KMS-11 (cell line): ENCODE data around the gene SUPT3H.

Source experiments
- H2AFZ ChIP-seq: fragments of 200-600 bp; sonication (generic); 2 replicates; pipeline ENCODE4 v1.6.1; 2016; ENCODE audit warnings: antibody characterized with exemption, mixed run types, low read depth
- H3K27ac ChIP-seq: fragments of 200-600 bp; sonication (generic); 2 replicates; pipeline ENCODE4 v1.6.1; 2016; ENCODE audit warnings: mild to moderate bottlenecking, mixed run types
- H3K27me3 ChIP-seq: fragments of 200-600 bp; sonication (generic); 2 replicates; pipeline ENCODE4 v1.6.1; 2017; ENCODE audit warnings: mild to moderate bottlenecking, low read depth, mixed run types, moderate library complexity; ENCODE audit not compliant: insufficient read depth
- H3K36me3 ChIP-seq: fragments of 200-600 bp; sonication (generic); 2 replicates; pipeline ENCODE4 v1.6.1; 2017; ENCODE audit warnings: mild to moderate bottlenecking, mixed run types; ENCODE audit not compliant: insufficient read depth
- H3K4me1 ChIP-seq: fragments of 200-600 bp; sonication (generic); 2 replicates; pipeline ENCODE4 v1.6.1; 2016; ENCODE audit warnings: mild to moderate bottlenecking, low read depth, mixed run types; ENCODE audit not compliant: poor library complexity, severe bottlenecking
- H3K4me2 ChIP-seq: fragments of 200-600 bp; sonication (generic); 2 replicates; pipeline ENCODE4 v1.7.0; 2016; ENCODE audit warnings: mild to moderate bottlenecking, mixed run types
- H3K4me3 ChIP-seq: fragments of 200-600 bp; sonication (generic); IDR thresholded peaks from 2 replicates; pipeline ENCODE4 v1.6.1; 2017; ENCODE audit warnings: low read depth, low read length, mixed read lengths; ENCODE audit not compliant: insufficient read depth
- H3K79me2 ChIP-seq: fragments of 200-600 bp; sonication (generic); 2 replicates; pipeline ENCODE4 v1.6.1; 2016; ENCODE audit warnings: low read depth, mixed run types; ENCODE audit not compliant: insufficient read depth
- H3K9ac ChIP-seq: fragments of 200-600 bp; sonication (generic); 2 replicates; pipeline ENCODE4 v1.6.1; 2016; ENCODE audit warnings: mild to moderate bottlenecking, mixed run types
- H4K20me1 ChIP-seq: fragments of 200-600 bp; sonication (generic); 2 replicates; pipeline ENCODE4 v1.6.1; 2016; ENCODE audit warnings: mild to moderate bottlenecking, mixed run types; ENCODE audit not compliant: insufficient read depth
- TF ChIP-seq, protein P1 (sequence below): fragments of 200-600 bp; sonication (generic); conservative IDR thresholded peaks from 2 replicates; pipeline ENCODE4 v1.6.1; 2017; ENCODE audit warnings: low read depth, mild to moderate bottlenecking, antibody characterized with exemption, low read length, moderate library complexity, mixed read lengths

Gene SUPT3H

GRCh38 chr6:44820321-44820720 lies 557.4 kb downstream of the SUPT3H start:
- Histone ChIP-seq H3K4me3 (no peak overlapping the region), H2AFZ (no peak overlapping the region), H3K4me2 (no peak overlapping the region), H4K20me1 (no peaks in the 10 kb centered on the region), H3K9ac (no peak overlapping the region), H3K79me2 (no peaks in the 10 kb centered on the region), H3K27ac (no peak overlapping the region), H3K36me3 (no peaks in the 10 kb centered on the region), H3K4me1 (no peaks in the 10 kb centered on the region), H3K27me3 (no peaks in the 10 kb centered on the region)
- TF ChIP-seq, protein P1, sequence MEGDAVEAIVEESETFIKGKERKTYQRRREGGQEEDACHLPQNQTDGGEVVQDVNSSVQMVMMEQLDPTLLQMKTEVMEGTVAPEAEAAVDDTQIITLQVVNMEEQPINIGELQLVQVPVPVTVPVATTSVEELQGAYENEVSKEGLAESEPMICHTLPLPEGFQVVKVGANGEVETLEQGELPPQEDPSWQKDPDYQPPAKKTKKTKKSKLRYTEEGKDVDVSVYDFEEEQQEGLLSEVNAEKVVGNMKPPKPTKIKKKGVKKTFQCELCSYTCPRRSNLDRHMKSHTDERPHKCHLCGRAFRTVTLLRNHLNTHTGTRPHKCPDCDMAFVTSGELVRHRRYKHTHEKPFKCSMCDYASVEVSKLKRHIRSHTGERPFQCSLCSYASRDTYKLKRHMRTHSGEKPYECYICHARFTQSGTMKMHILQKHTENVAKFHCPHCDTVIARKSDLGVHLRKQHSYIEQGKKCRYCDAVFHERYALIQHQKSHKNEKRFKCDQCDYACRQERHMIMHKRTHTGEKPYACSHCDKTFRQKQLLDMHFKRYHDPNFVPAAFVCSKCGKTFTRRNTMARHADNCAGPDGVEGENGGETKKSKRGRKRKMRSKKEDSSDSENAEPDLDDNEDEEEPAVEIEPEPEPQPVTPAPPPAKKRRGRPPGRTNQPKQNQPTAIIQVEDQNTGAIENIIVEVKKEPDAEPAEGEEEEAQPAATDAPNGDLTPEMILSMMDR, result no peak

GRCh38 chr6:44811456-44811855 lies 566.3 kb downstream of the SUPT3H start:
- Histone ChIP-seq H4K20me1 (no peaks in the 10 kb centered on the region), H3K4me2 (no peak overlapping the region), H3K4me3 (no peak overlapping the region), H3K36me3 (no peaks in the 10 kb centered on the region), H3K27ac (no peak overlapping the region), H3K4me1 (no peaks in the 10 kb centered on the region), H2AFZ (no peak overlapping the region), H3K9ac (no peak overlapping the region), H3K79me2 (no peaks in the 10 kb centered on the region), H3K27me3 (no peaks in the 10 kb centered on the region)
- TF ChIP-seq, protein P1, result no peak

DNA sequence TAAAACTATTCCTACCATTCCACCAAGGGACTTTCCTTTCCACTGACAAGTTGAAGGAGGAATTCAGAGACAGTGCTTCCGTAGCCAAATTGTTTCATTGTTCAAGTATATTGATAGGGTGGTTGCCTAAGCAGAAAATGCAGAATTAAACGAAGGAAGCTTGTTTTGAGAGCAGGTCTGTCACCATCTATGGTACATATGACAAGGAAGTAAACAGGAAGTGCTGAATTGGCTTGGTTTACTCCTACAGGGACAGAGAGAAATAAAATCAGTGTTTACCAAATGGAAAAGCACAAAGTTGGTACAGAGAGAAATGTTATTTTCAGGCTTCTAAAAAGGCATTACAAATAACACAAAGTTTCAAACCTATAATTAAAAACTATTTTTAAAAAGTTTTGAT lies 568.5 kb downstream of the SUPT3H start:
- TF ChIP-seq, protein P1, result no peak
- no peak overlapping the region for H3K4me2 ChIP-seq
- H3K27me3 ChIP-seq, result no peaks in the 10 kb centered on the region

DNA sequence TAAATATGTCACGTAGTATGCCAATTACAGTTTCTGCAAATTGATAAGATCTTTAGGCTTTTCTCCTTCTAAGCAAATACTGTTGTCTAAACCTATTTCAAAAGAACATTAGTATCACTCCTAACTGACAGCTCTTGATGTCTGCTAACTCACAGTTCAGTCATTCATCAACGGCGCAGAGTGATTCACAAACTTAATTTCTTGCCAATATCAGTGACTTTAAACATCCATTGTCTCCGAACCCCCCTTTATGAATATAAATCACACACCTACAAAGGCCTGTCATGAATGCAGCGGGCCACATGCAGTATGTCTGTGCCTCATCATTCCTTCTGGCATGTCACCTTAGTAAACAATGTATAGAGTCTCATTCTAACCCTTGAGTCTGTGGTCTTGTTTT lies 569.6 kb downstream of the SUPT3H start:
- no peak overlapping the region for H2AFZ ChIP-seq
- TF ChIP-seq, protein P1, result no peak
- H3K79me2 ChIP-seq, result no peaks in the 10 kb centered on the region
- no peaks in the 10 kb centered on the region for H3K27me3 ChIP-seq
- H3K9ac ChIP-seq, result no peak overlapping the region
- H3K4me2 ChIP-seq, result no peak overlapping the region
- no peak overlapping the region for H3K27ac ChIP-seq
- no peaks in the 10 kb centered on the region for H4K20me1 ChIP-seq
- no peaks in the 10 kb centered on the region for H3K36me3 ChIP-seq
- no peaks in the 10 kb centered on the region for H3K4me1 ChIP-seq
- no peak overlapping the region for H3K4me3 ChIP-seq

More for the DNA sequence above, 568.5 kb downstream of the SUPT3H start:
- H2AFZ ChIP-seq, result no peak overlapping the region
- no peaks in the 10 kb centered on the region for H3K79me2 ChIP-seq
- H3K36me3 ChIP-seq, result no peaks in the 10 kb centered on the region
- no peaks in the 10 kb centered on the region for H3K4me1 ChIP-seq
- no peak overlapping the region for H3K27ac ChIP-seq
- no peak overlapping the region for H3K9ac ChIP-seq
- H4K20me1 ChIP-seq, result no peaks in the 10 kb centered on the region
- H3K4me3 ChIP-seq, result no peak overlapping the region

GRCh38 chr6:44806656-44807055 lies 571.1 kb downstream of the SUPT3H start:
- Histone ChIP-seq H3K79me2 (no peaks in the 10 kb centered on the region), H3K4me1 (no peaks in the 10 kb centered on the region), H3K27me3 (no peaks in the 10 kb centered on the region), H3K4me3 (no peak overlapping the region), H4K20me1 (no peaks in the 10 kb centered on the region), H3K36me3 (no peaks in the 10 kb centered on the region), H3K4me2 (no peak overlapping the region), H2AFZ (no peak overlapping the region), H3K9ac (no peak overlapping the region), H3K27ac (no peak overlapping the region)
- TF ChIP-seq, protein P1, result no peak
